Measurements from ENCODE around the gene CPEB2.

The CPEB2 gene

GRCh38 chr4:15075875-15076274 lies 73.6 kb downstream of the CPEB2 start:
- TF ChIP-seq, protein P1, sequence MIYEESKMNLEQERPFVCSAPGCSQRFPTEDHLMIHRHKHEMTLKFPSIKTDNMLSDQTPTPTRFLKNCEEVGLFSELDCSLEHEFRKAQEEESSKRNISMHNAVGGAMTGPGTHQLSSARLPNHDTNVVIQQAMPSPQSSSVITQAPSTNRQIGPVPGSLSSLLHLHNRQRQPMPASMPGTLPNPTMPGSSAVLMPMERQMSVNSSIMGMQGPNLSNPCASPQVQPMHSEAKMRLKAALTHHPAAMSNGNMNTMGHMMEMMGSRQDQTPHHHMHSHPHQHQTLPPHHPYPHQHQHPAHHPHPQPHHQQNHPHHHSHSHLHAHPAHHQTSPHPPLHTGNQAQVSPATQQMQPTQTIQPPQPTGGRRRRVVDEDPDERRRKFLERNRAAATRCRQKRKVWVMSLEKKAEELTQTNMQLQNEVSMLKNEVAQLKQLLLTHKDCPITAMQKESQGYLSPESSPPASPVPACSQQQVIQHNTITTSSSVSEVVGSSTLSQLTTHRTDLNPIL (CRISPR knock-in tag; IDR thresholded peaks at IDR 0.05; ENCODE audit: low read depth) = no peak
- no peak for TF ChIP-seq ZNF70 (CRISPR knock-in tag; IDR thresholded peaks at IDR 0.05)
- TF ChIP-seq, protein P2, sequence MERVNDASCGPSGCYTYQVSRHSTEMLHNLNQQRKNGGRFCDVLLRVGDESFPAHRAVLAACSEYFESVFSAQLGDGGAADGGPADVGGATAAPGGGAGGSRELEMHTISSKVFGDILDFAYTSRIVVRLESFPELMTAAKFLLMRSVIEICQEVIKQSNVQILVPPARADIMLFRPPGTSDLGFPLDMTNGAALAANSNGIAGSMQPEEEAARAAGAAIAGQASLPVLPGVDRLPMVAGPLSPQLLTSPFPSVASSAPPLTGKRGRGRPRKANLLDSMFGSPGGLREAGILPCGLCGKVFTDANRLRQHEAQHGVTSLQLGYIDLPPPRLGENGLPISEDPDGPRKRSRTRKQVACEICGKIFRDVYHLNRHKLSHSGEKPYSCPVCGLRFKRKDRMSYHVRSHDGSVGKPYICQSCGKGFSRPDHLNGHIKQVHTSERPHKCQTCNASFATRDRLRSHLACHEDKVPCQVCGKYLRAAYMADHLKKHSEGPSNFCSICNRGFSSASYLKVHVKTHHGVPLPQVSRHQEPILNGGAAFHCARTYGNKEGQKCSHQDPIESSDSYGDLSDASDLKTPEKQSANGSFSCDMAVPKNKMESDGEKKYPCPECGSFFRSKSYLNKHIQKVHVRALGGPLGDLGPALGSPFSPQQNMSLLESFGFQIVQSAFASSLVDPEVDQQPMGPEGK (CRISPR knock-in tag; IDR thresholded peaks at IDR 0.05; ENCODE audit: borderline replicate concordance) = no peak
- TF ChIP-seq ZNF8 (CRISPR knock-in tag; IDR thresholded peaks at IDR 0.05) = no peak
- ATAC-seq = no peak

DNA sequence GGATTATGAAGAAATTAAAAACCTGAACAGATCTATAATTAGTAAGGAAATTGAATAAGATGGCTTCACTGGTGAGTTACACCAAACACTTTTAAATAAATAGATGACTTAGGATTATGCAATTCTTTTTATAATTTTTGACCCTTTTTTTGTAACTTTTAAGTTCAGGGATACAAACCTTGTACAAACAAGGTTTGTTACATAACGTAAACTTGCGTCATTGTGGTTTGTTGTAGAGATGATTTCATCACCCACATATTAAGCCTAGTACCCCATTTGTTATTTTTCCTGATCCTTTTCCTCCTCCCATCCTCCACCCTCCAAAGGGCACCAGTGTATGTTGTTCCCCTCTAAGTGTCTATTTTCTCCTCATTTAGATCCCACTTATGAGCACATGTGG lies 75.7 kb downstream of the CPEB2 start:
- no peak for TF ChIP-seq OSR1 (CRISPR knock-in tag; IDR thresholded peaks at IDR 0.05)
- no peak for TF ChIP-seq BACH2 (CRISPR knock-in tag; IDR thresholded peaks at IDR 0.05; ENCODE audit: borderline replicate concordance)
- TF ChIP-seq ZFP30 (CRISPR knock-in tag; IDR thresholded peaks at IDR 0.05) = no peak
- TF ChIP-seq ESRRG (CRISPR knock-in tag; IDR thresholded peaks at IDR 0.05) = no peak
- TF ChIP-seq RARB (CRISPR knock-in tag; IDR thresholded peaks at IDR 0.05) = no peak
- no peak for TF ChIP-seq PPARA (CRISPR knock-in tag; IDR thresholded peaks at IDR 0.05; ENCODE audit: borderline replicate concordance)
- TF ChIP-seq ZNF70 (CRISPR knock-in tag; IDR thresholded peaks at IDR 0.05) = no peak
- no peak for TF ChIP-seq GLIS3 (CRISPR knock-in tag; IDR thresholded peaks at IDR 0.05)
- TF ChIP-seq, protein P3, sequence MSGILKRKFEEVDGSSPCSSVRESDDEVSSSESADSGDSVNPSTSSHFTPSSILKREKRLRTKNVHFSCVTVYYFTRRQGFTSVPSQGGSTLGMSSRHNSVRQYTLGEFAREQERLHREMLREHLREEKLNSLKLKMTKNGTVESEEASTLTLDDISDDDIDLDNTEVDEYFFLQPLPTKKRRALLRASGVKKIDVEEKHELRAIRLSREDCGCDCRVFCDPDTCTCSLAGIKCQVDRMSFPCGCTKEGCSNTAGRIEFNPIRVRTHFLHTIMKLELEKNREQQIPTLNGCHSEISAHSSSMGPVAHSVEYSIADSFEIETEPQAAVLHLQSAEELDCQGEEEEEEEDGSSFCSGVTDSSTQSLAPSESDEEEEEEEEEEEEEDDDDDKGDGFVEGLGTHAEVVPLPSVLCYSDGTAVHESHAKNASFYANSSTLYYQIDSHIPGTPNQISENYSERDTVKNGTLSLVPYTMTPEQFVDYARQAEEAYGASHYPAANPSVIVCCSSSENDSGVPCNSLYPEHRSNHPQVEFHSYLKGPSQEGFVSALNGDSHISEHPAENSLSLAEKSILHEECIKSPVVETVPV (CRISPR knock-in tag; IDR thresholded peaks at IDR 0.05) = no peak
- no peak for TF ChIP-seq ZC3H10 (CRISPR knock-in tag; IDR thresholded peaks at IDR 0.05)
- TF ChIP-seq POU6F1 (CRISPR knock-in tag; IDR thresholded peaks at IDR 0.05; ENCODE audit: borderline replicate concordance, low read depth) = no peak
- no peak for TF ChIP-seq ARNTL (CRISPR knock-in tag; IDR thresholded peaks at IDR 0.05; ENCODE audit: borderline replicate concordance, low read depth)
- TF ChIP-seq TSHZ2 (CRISPR knock-in tag; IDR thresholded peaks at IDR 0.05) = no peak
- TF ChIP-seq ZFP3 (CRISPR knock-in tag; IDR thresholded peaks at IDR 0.05) = no peak
- no peak for TF ChIP-seq TOX (CRISPR knock-in tag; IDR thresholded peaks at IDR 0.05; ENCODE audit: borderline replicate concordance)
- no peak for TF ChIP-seq TCF4 (CRISPR knock-in tag; IDR thresholded peaks at IDR 0.05; ENCODE audit: borderline replicate concordance)
- ATAC-seq = no peak

DNA sequence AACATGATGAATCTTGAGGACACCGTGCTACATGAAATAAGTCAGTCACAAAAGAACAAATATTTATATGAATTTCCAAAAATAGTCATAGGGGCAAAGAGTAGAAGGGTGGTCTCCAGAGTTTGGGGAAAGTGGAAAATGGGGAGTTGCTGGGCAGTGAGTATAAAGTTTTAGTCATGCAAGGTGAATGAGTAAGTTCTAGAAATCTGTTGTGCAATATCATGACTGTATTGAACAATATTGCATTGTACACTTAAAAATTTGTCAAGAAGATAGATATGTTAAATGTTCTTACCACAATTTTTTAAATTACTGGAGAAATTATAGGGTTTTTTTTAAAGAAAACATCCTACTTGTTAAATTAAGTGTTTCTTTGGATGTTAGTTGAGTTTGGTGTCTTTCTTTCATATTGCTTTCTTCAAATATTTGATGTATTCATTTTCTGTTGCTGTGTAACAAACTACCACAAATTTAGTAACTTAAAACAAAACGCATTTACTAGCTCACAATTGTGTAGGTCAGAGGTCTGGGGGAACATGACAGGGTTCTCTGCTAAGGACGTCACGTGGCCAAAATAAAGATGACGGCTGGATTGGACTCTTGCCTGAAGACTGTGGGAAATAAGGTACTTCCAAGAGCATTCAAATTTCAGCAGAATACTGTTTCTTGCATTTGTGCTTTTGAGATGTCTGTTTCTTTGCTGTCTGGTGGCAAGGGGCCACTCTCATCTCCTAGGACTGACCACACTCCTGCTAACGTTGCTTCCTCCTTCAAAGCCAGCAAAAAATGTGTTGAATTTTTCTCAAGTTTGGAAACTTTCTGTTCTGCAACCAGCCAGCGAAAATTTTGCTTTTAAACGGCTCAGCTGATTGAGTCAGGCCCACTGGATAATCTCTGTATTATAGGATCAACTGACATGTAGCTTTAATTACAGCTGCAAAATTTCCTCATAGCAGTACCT lies 76.7 kb downstream of the CPEB2 start:
- TF ChIP-seq OSR1 (CRISPR knock-in tag; IDR thresholded peaks at IDR 0.05) = no peak
- TF ChIP-seq BACH2 (CRISPR knock-in tag; IDR thresholded peaks at IDR 0.05; ENCODE audit: borderline replicate concordance) = no peak
- TF ChIP-seq ZNF70 (CRISPR knock-in tag; IDR thresholded peaks at IDR 0.05) = no peak
- no peak for TF ChIP-seq TCF4 (CRISPR knock-in tag; IDR thresholded peaks at IDR 0.05; ENCODE audit: borderline replicate concordance)
- no peak for TF ChIP-seq SNAI2 (CRISPR knock-in tag; IDR thresholded peaks at IDR 0.05)
- no peak for TF ChIP-seq GLIS3 (CRISPR knock-in tag; IDR thresholded peaks at IDR 0.05)
- TF ChIP-seq TOX (CRISPR knock-in tag; IDR thresholded peaks at IDR 0.05; ENCODE audit: borderline replicate concordance) = no peak
- no peak for TF ChIP-seq ARNTL (CRISPR knock-in tag; IDR thresholded peaks at IDR 0.05; ENCODE audit: borderline replicate concordance, low read depth)
- no peak for TF ChIP-seq ZNF8 (CRISPR knock-in tag; IDR thresholded peaks at IDR 0.05)
- TF ChIP-seq RARB (CRISPR knock-in tag; IDR thresholded peaks at IDR 0.05) = no peak
- TF ChIP-seq ESRRG (CRISPR knock-in tag; IDR thresholded peaks at IDR 0.05) = no peak
- TF ChIP-seq ZNF565 (CRISPR knock-in tag; conservative IDR thresholded peaks at IDR 0.05; ENCODE audit: low read depth) = no peak
- TF ChIP-seq TSHZ2 (CRISPR knock-in tag; IDR thresholded peaks at IDR 0.05) = no peak
- TF ChIP-seq ZC3H10 (CRISPR knock-in tag; IDR thresholded peaks at IDR 0.05) = no peak
- TF ChIP-seq ZFP3 (CRISPR knock-in tag; IDR thresholded peaks at IDR 0.05) = no peak
- no peak for TF ChIP-seq ZFP30 (CRISPR knock-in tag; IDR thresholded peaks at IDR 0.05)
- TF ChIP-seq, protein P3 (CRISPR knock-in tag; IDR thresholded peaks at IDR 0.05) = no peak
- ATAC-seq = no peak

Data from SK-N-SH treated with all-trans-retinoic acid at 6 μM for 48 hours (cell line).